Measurements from ENCODE around the gene PES1.
"Not testable (repeated sequence)": the region's sequence is repeated elsewhere in the genome, so short reads cannot be mapped to it uniquely, and the experiment has no call there.

PES1 gene

GRCh38 chr22:30556388-30556787 is 35.3 kb downstream of the PES1 start:
- no peak for DNase-seq (ENCODE audit: low read depth in 2 of 2, low spot score in 1 of 2)

GRCh38 chr22:30555282-30556210 is 36.2 kb downstream of the PES1 start:
- DNase-seq (ENCODE audit: low read depth in 2 of 2, low spot score in 1 of 2) = no peak

- DNase-seq (ENCODE audit: low read depth in 2 of 2, low spot score in 1 of 2) = no peak
These were observed 37.7 kb downstream of the PES1 start for GRCh38 chr22:30553971-30554370.

GRCh38 chr22:30552719-30553118 is 39.0 kb downstream of the PES1 start:
- DNase-seq (ENCODE audit: low read depth in 2 of 2, low spot score in 1 of 2) = no peak

GRCh38 chr22:30551813-30552212 is 39.9 kb downstream of the PES1 start:
- not testable (repeated sequence) for DNase-seq (ENCODE audit: low read depth in 2 of 2, low spot score in 1 of 2)

- no peak for DNase-seq (ENCODE audit: low read depth in 2 of 2, low spot score in 1 of 2)
These were observed 44.5 kb downstream of the PES1 start for GRCh38 chr22:30547188-30547587.

- DNase-seq (ENCODE audit: low read depth in 2 of 2, low spot score in 1 of 2) = no peak
These were observed 45.1 kb downstream of the PES1 start, which contains the start of gene SEC14L6 for GRCh38 chr22:30546616-30547015. Gene SEC14L6 (minus strand): TSS chr22:30546741. CDS start chr22:30546682, 59 bp downstream.

- DNase-seq (ENCODE audit: low read depth in 2 of 2, low spot score in 1 of 2) = no peak
These were observed 48.9 kb downstream of the PES1 start for GRCh38 chr22:30542811-30543188.

GRCh38 chr22:30541961-30542810 is 49.5 kb downstream of the PES1 start:
- no peak for DNase-seq (ENCODE audit: low read depth in 2 of 2, low spot score in 1 of 2)

- DNase-seq (ENCODE audit: low read depth in 2 of 2, low spot score in 1 of 2) = not testable (repeated sequence)
These were observed 50.2 kb downstream of the PES1 start for GRCh38 chr22:30541511-30541910.

GRCh38 chr22:30539368-30539767 is 52.3 kb downstream of the PES1 start:
- DNase-seq (ENCODE audit: low read depth in 2 of 2, low spot score in 1 of 2) = no peak

- no peak for DNase-seq (ENCODE audit: low read depth in 2 of 2, low spot score in 1 of 2)
These were observed 53.4 kb downstream of the PES1 start for GRCh38 chr22:30538280-30538679.

GRCh38 chr22:30537083-30537731 is 54.5 kb downstream of the PES1 start:
- DNase-seq (ENCODE audit: low read depth in 2 of 2, low spot score in 1 of 2) = no peak

GRCh38 chr22:30535182-30535581 is 56.5 kb downstream of the PES1 start:
- DNase-seq (ENCODE audit: low read depth in 2 of 2, low spot score in 1 of 2) = no peak

- DNase-seq (ENCODE audit: low read depth in 2 of 2, low spot score in 1 of 2) = no peak
These were observed 59.8 kb downstream of the PES1 start for GRCh38 chr22:30531651-30532608.

GRCh38 chr22:30526656-30527055 is 65.1 kb downstream of the PES1 start:
- DNase-seq (ENCODE audit: low read depth in 2 of 2, low spot score in 1 of 2) = no peak
